HL-60/S4 treated with retinoic acid at 250 ng/mL for 4 days and 3 days (cell line): ENCODE results near the gene SUN2.

ENCODE experiments used
- in situ Hi-C: fragments of 300-500 bp; cut with MboI; formaldehyde crosslinking; loops from 2 replicates; pipeline ENCODE4 v1.7.0; 2022; ENCODE audit warnings: low sequenced_read_pairs

The SUN2 gene

DNA sequence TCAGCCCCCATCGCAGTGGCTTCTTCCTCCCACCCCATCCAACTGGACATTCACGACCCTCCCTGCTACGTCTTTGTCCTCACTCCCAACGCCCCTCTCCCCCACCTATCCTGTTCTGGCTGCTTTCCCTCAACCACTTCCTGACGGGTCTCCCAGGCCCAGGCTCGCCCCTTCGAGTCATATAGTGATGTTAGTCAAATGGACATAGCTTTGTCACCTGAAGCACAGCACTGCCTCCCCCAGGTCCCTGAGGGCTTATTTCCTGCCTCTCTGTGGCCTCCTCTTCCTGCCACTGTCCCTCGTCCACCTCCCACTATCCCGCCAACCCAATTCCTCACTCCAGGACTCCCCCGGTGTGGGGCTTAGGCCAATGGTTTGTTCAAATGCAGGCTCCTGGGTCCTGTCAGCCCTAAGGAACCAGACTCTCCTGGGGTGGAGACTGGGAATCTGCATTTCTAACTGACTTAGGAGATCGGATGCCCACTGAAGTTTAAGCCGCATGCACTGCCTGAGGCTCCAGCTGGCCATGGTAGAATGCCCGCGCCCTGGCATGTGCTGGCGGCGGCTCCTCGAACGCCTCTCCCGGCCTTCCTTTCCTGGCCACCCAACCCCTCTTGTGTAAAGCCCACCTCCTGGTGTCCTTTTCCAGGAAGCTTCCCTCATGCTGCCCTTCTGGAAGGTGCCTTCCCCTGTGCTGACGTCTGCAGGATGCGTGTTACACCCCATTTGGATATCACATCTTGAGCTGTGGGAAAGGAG is 18.3 kb downstream of the SUN2 start:
- in situ Hi-C loops = no loop called here

GRCh38 chr22:38736257-38736570 is 19.6 kb downstream of the SUN2 start:
- in situ Hi-C loops = no loop called here

DNA sequence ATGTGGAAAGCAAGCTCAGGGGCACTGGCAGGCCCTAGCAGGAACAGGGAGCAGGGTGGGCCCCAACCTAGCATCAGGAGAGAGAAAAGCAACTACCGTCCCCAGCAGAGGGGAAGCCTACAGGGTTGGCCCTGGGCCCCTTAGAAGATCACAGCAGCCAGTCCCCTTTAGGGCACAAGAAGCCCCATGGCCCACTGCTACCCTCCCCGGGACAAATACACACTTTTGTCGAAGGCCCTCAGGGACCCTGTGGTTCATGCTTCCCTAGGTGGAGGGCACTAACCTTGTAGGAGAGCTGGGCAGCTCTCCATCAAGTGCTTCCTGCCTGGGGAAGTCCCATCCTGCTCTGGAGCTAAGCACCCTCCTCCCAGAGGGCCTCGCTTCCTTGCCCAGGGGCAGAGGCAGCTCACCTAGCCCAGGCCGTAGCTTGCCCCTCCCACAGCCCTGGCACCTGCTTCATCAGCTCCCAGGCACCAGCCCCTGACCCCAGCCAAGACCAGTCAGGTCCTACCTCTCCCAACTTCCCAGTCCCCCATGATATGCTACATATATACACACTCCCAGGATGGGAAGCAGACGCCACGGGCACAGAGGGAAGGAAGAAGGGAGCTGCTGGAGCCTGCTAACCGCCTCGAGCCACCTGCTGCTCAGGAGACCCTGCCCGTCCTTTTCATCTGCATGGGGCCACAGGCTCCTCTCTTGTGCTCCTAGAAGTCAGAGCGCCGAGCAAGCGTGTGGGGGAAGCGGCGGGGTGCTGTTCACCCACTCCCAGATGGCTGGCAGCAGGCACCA is 20.1 kb downstream of the SUN2 start:
- in situ Hi-C loops = no loop called here

DNA sequence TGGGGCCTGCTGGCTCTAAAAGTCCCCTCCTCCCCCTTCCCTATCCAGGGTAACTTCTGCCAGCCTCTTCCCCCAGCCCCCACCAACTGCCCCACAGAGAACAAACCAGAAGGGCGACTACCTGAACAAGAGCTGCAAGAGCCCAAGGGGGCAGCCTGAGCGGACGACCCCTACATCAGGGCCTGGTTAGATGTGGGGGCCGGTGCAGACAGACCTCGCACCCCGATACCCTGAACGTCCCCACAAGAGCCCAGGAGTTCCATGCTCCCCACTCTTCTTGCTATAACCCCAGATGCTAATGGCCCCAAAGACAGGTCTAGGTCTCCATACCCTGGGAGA is 20.7 kb downstream of the SUN2 start:
- in situ Hi-C loops = no loop called here

- in situ Hi-C loops = no loop called here
Measured at GRCh38 chr22:38734421-38735100, 21.2 kb downstream of the SUN2 start.

DNA sequence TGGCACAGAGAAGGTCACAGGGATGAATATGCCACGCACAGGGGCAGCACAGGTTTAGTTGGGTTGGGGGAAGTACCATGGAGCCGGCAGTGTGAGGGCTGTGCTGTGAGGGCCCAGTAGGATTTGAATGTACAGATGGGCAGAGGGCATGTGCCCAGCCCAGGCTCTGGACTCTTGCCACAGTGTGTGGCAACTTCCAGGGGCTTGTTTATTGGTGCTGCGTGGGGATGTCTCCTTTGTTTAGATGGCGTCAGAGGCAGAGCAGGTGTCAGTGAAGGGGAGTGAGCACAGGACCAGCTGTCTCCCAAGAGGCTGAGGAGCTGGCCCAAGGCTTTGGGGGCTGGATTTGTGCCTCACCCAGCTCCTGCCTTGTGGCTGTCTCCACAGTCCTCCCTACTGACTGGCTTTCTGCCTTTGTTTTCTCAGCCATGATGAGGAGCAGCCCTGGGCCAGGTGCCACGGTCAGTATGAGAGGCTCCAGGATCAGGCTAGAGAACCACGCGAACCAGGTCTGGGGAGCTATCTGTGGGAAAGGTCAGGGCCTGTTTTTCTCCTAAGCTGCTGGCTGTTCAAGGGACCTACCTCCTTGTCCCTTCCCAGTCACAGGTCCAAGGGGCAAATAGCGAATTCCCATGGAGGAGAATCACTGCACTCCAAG is 21.9 kb downstream of the SUN2 start:
- in situ Hi-C loops = no loop called here

- in situ Hi-C loops = no loop called here
Measured at GRCh38 chr22:38733329-38733723, 22.5 kb downstream of the SUN2 start.

GRCh38 chr22:38732251-38732815 is 23.5 kb downstream of the SUN2 start:
- in situ Hi-C loops = no loop called here

DNA sequence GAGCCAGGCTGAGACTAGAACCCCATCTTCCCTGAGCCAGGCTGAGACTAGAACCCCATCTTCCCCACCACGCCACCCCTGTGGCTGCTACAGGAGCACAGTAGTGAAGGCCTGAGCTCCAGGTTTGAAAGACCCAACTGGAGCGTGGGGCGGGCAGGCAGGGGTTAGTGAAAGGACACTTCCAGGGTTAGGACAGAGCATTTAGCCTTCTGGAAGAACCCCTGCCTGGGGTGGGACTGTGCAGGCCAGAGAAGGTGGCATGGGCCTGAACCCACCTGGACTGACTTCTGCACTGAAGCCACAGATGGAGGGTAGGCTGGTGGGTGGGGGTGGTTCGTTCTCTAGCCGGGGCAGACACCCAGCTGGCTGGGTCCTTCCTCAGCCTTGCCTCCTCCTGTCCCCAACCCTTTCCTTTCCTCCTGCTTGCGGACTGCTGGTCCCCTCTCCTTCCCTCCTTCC is 24.1 kb downstream of the SUN2 start:
- in situ Hi-C loops = no loop called here

- in situ Hi-C loops = no loop called here
Measured at GRCh38 chr22:38730411-38730871, 25.4 kb downstream of the SUN2 start.

DNA sequence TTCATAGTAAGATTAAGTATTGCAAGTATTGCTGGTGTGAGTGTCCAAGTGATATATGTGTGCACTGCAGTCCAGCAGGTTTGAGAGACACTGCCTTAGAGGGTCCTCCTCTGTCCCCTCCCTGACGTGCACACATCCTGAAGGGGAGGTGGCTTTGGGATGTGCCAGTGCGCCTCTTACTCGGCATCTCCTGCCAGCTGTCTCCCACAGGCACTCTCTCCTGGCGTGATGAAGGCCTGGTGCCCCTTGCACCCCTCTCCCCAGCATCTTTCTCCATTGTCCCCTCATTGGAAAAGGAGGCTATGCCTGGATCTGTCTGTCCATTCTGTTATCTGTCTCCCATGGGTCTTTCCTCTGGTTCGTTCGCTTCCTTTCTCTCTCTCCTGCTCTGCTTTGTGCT is 25.9 kb downstream of the SUN2 start:
- in situ Hi-C loops = no loop called here

GRCh38 chr22:38728871-38729796 is 26.7 kb downstream of the SUN2 start:
- in situ Hi-C loops = no loop called here

GRCh38 chr22:38727530-38728451 is 28.0 kb downstream of the SUN2 start:
- in situ Hi-C loops = no loop called here

- in situ Hi-C loops = no loop called here
Measured at GRCh38 chr22:38727123-38727522, 28.7 kb downstream of the SUN2 start.

DNA sequence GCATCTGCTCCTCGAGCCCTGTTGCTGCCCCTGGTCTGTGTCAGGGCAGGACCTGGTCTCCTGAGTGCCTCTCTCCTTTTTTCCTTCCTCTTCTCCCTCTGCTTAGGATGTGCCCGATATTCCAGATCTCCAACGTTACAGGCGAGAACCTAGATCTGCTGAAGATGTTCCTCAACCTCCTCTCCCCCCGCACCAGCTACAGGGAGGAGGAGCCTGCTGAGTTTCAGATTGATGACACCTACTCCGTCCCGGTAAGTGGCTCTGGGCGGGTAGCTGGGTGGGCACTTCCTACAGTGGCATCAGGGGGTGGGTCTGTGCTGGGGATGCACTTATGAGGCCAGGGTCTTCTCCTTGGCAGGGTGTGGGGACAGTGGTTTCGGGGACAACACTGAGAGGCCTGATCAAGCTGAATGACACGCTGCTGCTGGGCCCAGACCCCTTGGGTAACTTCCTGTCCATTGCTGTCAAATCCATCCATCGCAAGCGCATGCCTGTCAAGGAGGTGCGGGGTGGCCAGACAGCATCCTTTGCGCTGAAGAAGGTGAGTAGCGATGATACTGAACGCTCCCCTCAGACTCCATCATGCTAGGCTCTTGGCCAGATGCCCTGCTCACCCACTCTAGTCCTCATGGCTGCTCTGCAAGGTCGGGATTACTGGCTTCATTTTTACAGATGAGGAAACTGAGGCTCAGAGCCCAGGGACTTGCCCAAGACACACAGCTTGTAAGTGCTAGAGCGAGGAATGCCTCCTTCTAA is 29.7 kb downstream of the SUN2 start:
- in situ Hi-C loops = no loop called here

DNA sequence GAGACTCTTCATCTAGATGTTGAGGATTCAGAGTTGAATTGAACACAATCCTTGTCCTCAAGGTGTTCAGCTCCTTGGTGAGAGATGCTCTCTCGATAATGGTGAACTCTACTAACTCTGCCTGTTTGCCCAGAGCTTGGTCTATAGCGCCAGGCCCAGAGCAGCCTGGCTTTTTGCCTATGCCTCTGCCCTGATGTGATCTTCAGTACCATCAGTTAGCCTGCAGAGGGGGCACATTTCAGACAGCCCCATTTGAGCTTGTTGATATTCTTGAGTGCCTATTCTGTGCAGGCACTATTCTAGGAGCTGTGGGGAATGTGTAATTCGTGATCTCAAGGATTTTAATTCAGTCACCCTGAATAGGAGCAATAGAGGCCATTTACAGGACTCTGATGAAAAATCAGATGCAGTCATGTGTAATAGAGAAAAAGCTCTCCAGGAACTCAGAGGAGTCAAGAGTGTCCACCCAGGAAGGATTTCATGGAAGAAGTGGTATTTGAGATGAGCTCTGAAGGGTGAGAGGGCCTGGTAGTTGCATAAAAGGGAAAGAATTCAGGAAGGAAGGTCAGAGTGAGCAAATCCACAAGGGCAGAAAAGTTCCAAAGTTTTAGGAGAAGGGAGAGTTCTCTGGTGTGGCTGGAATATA is 30.7 kb downstream of the SUN2 start:
- in situ Hi-C loops = no loop called here

DNA sequence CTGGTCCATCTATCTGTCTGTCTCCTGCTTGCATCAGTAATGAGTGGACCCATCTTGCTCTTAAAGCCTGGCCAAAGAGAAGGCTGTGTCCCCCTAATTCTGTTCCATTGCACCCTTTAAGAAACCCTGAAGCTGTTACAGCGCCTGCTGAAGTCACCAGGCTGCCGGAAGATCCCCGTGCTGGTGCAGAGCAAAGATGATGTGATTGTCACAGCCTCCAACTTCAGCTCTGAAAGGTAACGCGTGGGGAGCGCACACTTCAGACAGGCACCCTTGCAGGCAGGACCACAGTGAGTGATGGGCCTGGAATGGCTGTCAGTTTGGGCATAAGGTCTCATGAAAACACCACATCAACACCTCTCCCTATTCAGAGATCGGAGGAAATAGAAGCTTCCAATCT is 31.6 kb downstream of the SUN2 start:
- in situ Hi-C loops = no loop called here

DNA sequence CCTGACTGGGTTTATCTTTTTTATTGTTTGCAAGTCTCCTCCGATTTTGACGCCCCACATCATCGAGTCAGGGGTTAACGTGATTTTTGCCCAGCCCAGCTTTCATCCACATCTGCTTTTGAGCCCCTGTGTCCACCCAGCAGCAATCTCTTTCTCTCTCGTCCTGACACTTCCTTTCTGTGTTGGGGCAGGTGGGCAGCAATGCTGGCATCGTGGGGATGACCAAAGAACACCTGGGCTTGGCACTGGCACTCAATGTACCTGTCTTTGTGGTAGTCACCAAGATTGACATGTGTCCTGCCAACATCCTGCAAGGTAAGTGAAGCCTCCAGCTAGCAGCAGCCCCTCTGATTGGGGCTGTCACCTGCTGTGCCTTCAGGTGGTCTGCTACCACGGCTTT is 34.2 kb downstream of the SUN2 start:
- in situ Hi-C loops = no loop called here
